HepG2 (cell line): ENCODE measurements around the gene SUPT6H. TPM values are rescaled to one million over a fixed set of nuclear protein-coding genes. Genes with fewer than 3 reads are reported as not detected.
A peak's percentile ranks its signal among the peaks of the same experiment; 100 is the strongest.

Experiments
- ARNTL ChIP-seq: sonication (generic); formaldehyde crosslinking; IDR thresholded peaks from 2 replicates; pipeline ENCODE4 v1.4.0; 2020; ENCODE audit warnings: mild to moderate bottlenecking, missing genetic modification reagents
- CCDC6 ChIP-seq: sonication (generic); formaldehyde crosslinking; IDR thresholded peaks from 2 replicates; pipeline ENCODE4 v1.8.1; 2022; ENCODE audit warnings: mild to moderate bottlenecking, missing genetic modification reagents, moderate library complexity
- CHD4 ChIP-seq: fragments of 200-600 bp; sonication (generic); IDR thresholded peaks from 2 replicates; pipeline ENCODE4 v1.7.0; 2017; ENCODE audit warnings: mild to moderate bottlenecking, low read length, borderline replicate concordance
- IRF2 ChIP-seq: IDR thresholded peaks from 2 replicates; pipeline ENCODE4 v1.6.1; 2018; ENCODE audit warnings: missing genetic modification reagents, missing compliant biosample characterization
- KMT2A ChIP-seq: sonication (generic); formaldehyde crosslinking; IDR thresholded peaks from 2 replicates; pipeline ENCODE4 v1.4.0; 2020; ENCODE audit warnings: missing genetic modification reagents
- STAT5B ChIP-seq: sonication (generic); formaldehyde crosslinking; IDR thresholded peaks from 2 replicates; pipeline ENCODE4 v1.4.0; 2020; ENCODE audit warnings: missing genetic modification reagents
- THAP9 ChIP-seq: sonication (generic); formaldehyde crosslinking; IDR thresholded peaks from 2 replicates; pipeline ENCODE4; 2020; ENCODE audit warnings: missing genetic modification reagents, mild to moderate bottlenecking, borderline replicate concordance
- ZC3H13 ChIP-seq: sonication (generic); formaldehyde crosslinking; IDR thresholded peaks from 2 replicates; pipeline ENCODE4 v1.8.1; 2023; ENCODE audit warnings: mild to moderate bottlenecking, missing genetic modification reagents, moderate library complexity
- ZNF296 ChIP-seq: sonication (generic); formaldehyde crosslinking; conservative IDR thresholded peaks from 2 replicates; pipeline ENCODE4 v1.5.0; 2020; ENCODE audit warnings: mild to moderate bottlenecking, missing genetic modification reagents
- ZNF407 ChIP-seq: sonication (generic); formaldehyde crosslinking; IDR thresholded peaks from one replicate; pipeline ENCODE4 v1.5.1; 2020; ENCODE audit warnings: mild to moderate bottlenecking, missing genetic modification reagents; ENCODE audit errors: not compliant biosample characterization
- ZNF557 ChIP-seq: sonication (generic); formaldehyde crosslinking; IDR thresholded peaks from 2 replicates; pipeline ENCODE4 v1.4.0; 2020; ENCODE audit warnings: missing genetic modification reagents
- ZNF841 ChIP-seq: sonication (generic); formaldehyde crosslinking; IDR thresholded peaks from 2 replicates; pipeline ENCODE4 v1.8.1; 2023; ENCODE audit warnings: missing genetic modification reagents, borderline replicate concordance
- polyA plus RNA-seq, 8 experiments: library from polyadenylated mRNA; depleted of rRNA in 3 of 8; stranded (reverse) in 7 of 8; unstranded in 1 of 8; fragments of >200 nt; fragmentation: Illumina TruSeq in 4 of 8; extraction: Trizol in 4 of 8; gene quantifications; 2 replicates each; pipeline versions ENCODE4 v1.2.1 to v1.2.3, GENCODE V29; 2011 to 2016; ENCODE audit warnings: low read depth in 4 of 8, missing spikeins in 1 of 8, mixed read lengths in 1 of 8; ENCODE audit not compliant: insufficient read depth in 1 of 8
- total RNA-seq, 5 experiments: library from RNA; depleted of rRNA; stranded (reverse); fragments of >200 nt; fragmentation: Illumina TruSeq; extraction: Trizol; gene quantifications; 2 replicates each; pipeline ENCODE4 v1.2.3, GENCODE V29; 2016; ENCODE audit warnings: low read depth in 1 of 5

The SUPT6H gene
- total and polyA plus RNA-seq, 2 of the 13 experiments (the other 11 are each of a cell fraction or from before 2014, with no cell fraction given), result 32.7 to 39.9 TPM

GRCh38 chr17:28698253-28698941, 36.4 kb downstream of the SUPT6H start (continued):
- TF ChIP-seq ZNF407 (CRISPR knock-in tag) (peak; percentile 81), ZNF296 (CRISPR knock-in tag) (no peak), ARNTL (peak; percentile 48; the same call in 1 of the 2 replicates), STAT5B (CRISPR knock-in tag) (no peak), KMT2A (peak; percentile 34; the same call in 1 of the 2 replicates), ZC3H13 (peak; percentile 72; the same call in 1 of the 2 replicates), ZNF557 (CRISPR knock-in tag) (no peak; the same call in 1 of the 2 replicates), CHD4 (peak; percentile 76; the same call in 1 of the 2 replicates), IRF2 (peak; percentile 77), CCDC6 (CRISPR knock-in tag) (peak; percentile 48; the same call in 1 of the 2 replicates), THAP9 (CRISPR knock-in tag) (0 out of 2 replicates have a peak, but pooled peaks have one; percentile 36), ZNF841 (CRISPR knock-in tag) (0 out of 2 replicates have a peak, but pooled peaks have one; percentile 42)
